MG63 (cell line): Measurements from ENCODE around the gene PCGF3. TPM values are rescaled to one million over a fixed set of nuclear protein-coding genes. Genes with fewer than 3 reads are reported as not detected.

Source experiments
- DNase-seq: peaks from one replicate; pipeline ENCODE4 v3.0.0-alpha.2; 2020
- H3K27me3 ChIP-seq: fragments of 250-450 bp; sonication (Bioruptor Pico); 2 replicates; pipeline ENCODE4 v1.5.1; 2020; ENCODE audit warnings: mild to moderate bottlenecking, moderate library complexity
- H3K36me3 ChIP-seq: fragments of 250-450 bp; sonication (Bioruptor Pico); 2 replicates; pipeline ENCODE4 v1.5.1; 2020; ENCODE audit warnings: mild to moderate bottlenecking, moderate library complexity
- H3K4me3 ChIP-seq: fragments of 250-450 bp; sonication (Bioruptor Pico); 2 replicates; pipeline ENCODE4 v1.5.1; 2020; ENCODE audit warnings: mild to moderate bottlenecking, moderate library complexity
- H3K9me3 ChIP-seq: fragments of 250-450 bp; sonication (Bioruptor Pico); 2 replicates; pipeline ENCODE4 v1.5.1; 2020; ENCODE audit warnings: mild to moderate bottlenecking, moderate library complexity
- total RNA-seq: library from RNA; depleted of rRNA; stranded (reverse); fragments of >200 nt; shearing (Covaris generic); gene quantifications from 2 replicates; pipeline ENCODE4 v1.2.3, GENCODE V29; 2014; ENCODE audit warnings: low replicate concordance

PCGF3 gene
- total RNA-seq, 1 experiment from 2014 or later: 9.9 TPM

DNA sequence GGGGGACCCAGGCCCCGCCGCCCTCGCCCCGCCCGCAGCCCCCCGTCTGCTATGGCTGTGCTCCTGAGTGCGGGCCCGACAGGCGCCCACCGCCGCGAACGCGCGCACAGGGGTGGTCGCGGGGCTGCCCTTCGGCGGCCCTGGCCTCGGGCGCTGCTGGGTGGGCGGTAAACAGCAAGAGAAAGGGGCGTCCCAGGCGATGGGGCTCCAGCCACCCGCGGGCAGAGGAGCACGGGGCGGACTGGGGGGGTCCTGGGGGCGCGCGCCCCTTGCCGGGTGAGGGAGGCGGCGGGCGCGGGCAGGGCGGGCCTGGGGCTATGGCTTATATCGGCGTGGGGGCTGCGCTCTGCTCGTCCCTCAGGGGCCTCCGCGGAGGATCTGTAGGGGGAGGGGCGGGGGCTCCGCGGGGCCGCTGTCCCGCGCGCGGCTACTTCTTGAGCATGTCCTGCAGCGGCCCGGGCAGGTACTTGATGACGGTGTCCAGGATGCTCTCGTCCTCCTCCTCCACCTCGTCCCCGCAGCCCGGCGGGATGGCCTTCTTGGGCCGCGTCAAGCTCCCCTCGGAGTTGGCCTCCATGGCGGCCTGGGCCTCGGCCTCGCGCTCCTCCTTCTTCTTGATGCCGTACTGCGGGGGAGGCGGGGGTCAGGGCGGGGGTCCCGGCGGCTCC is 80.6 kb downstream of the PCGF3 start:
- no peaks in the 10 kb centered on the region for H3K9me3 ChIP-seq
- no peak overlapping the region for H3K4me3 ChIP-seq
- 0 out of 2 replicates have a peak, but pooled peaks cover 3% of the 10 kb centered on the region for H3K36me3 ChIP-seq
- DNase-seq: no peak
- H3K27me3 ChIP-seq: no peaks in the 10 kb centered on the region

DNA sequence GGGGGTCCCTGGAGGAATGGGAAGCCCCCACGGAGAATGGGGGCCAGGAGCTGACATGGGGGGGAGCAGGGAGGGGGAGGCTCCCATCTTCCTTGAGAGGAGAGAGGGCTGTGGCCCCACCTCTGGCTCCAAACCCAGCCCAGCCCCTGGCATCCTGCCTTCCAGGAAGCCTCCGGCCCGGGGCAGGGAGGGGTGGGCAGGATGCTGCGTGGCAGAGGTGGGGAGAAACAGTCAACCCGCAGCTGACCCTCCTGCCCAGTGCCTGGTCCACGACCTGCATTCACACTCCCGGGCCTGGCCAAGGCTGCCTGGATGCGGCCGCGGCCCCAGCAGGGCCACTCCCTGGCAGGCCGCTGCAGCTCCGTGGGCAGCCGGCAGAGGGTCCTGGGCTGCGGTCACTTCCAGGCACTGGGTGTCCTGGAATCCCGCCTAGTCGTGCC is 81.2 kb downstream of the PCGF3 start:
- no peaks in the 10 kb centered on the region for H3K36me3 ChIP-seq
- no peak for DNase-seq
- no peaks in the 10 kb centered on the region for H3K27me3 ChIP-seq
- H3K9me3 ChIP-seq: no peaks in the 10 kb centered on the region
- H3K4me3 ChIP-seq: no peak overlapping the region

DNA sequence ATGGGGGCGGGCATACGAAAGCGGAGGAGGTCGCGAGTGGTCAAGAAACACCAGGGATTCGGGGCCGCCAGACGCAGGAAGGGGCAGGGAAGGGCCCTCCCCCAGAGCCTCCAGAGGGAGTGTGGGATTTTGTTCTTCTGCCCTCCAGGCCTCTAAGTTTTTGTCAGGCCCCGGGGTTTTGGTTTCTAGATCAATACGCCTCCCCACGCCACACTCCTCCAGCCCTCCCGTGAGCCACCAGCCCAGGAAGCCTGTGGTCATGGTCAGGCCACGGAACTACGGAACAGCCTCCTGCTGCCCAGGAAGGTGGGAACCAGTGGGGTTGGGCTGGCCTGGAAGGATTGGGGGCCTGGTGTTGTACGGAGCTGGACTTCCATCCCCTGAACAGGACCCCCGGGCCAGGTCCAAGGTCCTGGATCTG is 81.9 kb downstream of the PCGF3 start:
- no peak overlapping the region for H3K4me3 ChIP-seq
- no peaks in the 10 kb centered on the region for H3K9me3 ChIP-seq
- no peaks in the 10 kb centered on the region for H3K36me3 ChIP-seq
- DNase-seq: no peak
- H3K27me3 ChIP-seq: no peaks in the 10 kb centered on the region

DNA sequence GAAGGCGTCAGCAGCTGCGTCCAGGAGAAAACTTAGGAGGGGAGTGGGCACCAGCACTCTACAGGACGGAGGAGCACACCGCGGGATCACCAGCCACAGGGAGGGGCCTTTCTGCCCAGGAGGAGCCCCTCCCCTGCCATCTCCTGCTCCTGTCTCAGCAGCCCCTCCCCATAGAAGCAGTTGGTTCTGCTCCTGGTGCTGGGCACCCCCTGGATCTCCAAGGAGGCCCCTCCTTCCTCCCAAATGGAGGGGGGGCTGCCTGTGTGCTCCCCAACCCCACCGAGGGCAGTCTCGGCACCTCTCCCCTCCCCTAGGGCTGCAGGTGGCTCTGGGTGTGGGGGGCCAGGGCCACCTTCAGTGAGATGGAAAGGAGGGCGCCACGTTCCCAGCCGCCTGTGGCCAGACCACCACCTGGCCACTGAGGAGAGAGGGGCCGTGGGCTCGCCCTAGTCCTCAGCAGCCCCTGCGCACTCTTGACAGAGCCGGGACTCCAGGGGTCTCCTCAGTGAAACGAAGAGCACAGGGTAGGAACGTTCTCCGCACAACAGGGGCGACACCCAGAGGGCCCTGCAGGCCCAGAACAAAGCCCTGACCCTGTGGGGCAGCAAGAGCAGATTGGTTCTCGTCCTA is 82.5 kb downstream of the PCGF3 start:
- Histone ChIP-seq H3K27me3 (no peaks in the 10 kb centered on the region), H3K9me3 (no peaks in the 10 kb centered on the region), H3K4me3 (no peak overlapping the region), H3K36me3 (no peaks in the 10 kb centered on the region)
- DNase-seq: no peak

DNA sequence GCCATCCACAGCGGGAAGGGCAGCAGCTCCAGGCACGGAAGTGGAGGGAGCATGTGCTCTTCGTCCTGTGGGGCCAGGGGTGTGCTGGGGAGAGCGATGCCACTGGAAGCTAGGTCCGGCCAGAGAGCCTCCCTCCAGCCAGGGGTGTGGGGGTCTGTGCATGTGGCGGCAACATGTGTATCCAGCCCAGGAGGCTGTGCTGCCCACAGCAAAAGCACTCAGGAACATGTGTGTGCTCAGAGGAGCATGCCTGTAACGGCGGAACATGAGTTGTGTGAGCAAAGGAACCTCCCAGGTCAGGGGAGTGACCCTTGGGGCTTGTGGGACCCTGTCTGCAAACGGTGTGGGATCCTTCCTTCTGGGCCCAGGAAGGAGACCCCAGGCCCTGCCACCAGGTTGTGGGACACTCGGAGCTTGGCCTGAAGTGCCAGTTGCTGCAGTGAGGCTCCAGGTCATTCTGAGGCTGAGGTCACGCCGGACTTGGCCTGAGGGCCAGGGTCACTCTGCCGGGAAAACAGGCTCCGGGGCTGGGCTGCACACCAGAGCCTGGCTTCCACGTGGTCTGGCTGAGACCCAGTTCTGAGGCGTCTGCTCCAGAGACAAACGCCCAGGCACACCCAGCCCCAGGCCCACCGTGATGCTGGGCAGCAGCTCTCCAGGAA is 83.1 kb downstream of the PCGF3 start:
- Histone ChIP-seq H3K27me3 (no peaks in the 10 kb centered on the region), H3K9me3 (no peaks in the 10 kb centered on the region), H3K4me3 (no peak overlapping the region), H3K36me3 (no peaks in the 10 kb centered on the region)
- no peak for DNase-seq

DNA sequence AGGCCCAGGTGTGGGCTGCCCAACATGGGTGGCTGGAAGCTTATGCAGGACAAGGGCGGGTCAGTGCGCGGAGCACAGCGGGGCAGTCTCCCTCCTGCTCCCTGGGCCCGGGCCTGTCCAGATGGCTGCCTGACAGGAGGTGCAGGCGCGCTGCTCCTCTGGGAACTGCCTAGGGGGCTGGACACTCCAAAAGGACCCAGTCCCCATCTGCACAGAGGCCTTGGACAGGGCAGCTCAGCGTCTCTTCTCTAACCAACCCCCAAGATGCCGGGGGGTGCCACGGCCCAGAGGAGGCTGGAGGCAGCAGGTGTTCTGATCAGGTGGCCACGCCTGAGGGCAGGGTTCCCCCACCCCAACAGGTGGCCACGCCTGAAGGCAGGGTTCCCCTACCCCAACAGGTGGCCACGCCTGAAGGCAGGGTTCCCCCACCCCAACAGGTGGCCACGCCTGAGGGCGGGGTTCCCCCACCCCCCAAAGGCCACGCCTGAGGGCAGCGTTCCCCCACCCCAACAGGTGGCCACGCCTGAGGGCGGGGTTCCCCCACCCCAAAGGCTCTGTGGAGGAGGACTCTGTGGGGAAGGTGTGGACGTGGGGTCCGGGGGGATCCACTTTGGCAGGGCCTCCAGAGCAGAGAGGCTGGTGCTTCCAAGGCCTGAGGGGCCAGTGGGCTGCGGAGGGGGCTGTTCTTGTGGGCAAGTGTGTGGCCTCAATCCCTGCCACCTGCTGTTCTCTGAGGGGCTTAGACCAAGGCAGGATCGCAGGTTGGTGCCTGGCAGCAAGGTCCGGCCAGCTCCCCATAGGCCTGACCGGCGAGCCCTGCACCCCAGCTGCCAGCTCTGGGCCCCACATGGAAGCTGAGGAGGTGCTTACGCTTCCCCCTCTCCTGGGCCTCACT is 84.2 kb downstream of the PCGF3 start:
- Histone ChIP-seq H3K36me3 (no peaks in the 10 kb centered on the region), H3K4me3 (no peak overlapping the region), H3K9me3 (no peaks in the 10 kb centered on the region), H3K27me3 (no peaks in the 10 kb centered on the region)
- DNase-seq: no peak

DNA sequence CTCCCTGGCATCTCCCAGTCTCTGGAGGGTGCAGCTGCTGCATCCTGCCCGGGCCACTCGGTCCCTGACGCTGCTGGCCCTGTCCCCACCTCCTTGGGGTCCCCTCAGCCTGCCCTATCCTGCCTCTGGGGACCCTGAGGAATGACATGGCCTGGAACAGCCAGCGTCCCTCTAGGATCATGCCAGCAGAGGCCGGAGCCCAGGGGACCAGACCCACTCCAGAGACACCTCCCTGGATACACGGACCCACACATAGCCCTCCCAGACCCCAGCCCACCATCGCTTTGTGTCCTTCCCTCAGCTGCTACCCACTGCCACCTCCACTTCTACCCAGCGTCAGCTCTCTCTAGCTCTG is 84.8 kb downstream of the PCGF3 start:
- Histone ChIP-seq H3K27me3 (peaks cover 2% of the 10 kb centered on the region; the same call in 1 of the 2 replicates), H3K4me3 (no peak overlapping the region), H3K36me3 (no peaks in the 10 kb centered on the region), H3K9me3 (no peaks in the 10 kb centered on the region)
- no peak for DNase-seq

DNA sequence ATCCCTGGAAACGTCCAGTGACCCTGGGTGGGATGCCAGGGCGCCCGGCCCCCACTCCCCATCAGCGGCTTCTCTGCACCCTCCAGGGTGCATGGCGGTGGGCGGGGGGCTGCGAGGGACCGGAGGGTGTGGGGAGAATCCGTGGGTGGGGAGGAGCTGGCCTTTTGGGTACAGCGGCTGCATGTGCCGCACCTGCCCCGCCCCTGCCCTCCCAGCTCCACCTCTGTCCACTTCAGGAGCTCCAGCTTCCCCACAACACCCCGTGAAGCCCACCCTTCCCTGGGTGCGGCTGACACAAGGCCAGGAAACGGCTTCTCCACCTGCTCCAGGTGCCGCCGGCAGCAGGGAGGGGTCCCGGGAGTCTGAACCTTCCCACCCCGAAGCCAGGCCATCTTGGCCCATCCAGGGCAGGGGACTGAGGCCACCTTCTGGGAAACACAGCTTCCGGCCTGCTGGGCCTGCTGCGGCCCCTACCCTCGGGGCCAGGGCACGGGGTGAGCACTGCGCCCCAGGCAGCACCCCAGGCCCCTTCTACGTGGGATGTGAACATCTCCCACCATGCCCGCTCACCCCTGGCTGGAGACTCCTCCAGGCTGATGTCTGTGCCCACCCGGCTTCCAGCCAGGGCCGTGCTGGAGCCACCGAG is 85.7 kb downstream of the PCGF3 start:
- Histone ChIP-seq H3K9me3 (no peaks in the 10 kb centered on the region), H3K36me3 (no peaks in the 10 kb centered on the region), H3K27me3 (peaks cover 2% of the 10 kb centered on the region; the same call in 1 of the 2 replicates), H3K4me3 (no peak overlapping the region)
- no peak for DNase-seq

DNA sequence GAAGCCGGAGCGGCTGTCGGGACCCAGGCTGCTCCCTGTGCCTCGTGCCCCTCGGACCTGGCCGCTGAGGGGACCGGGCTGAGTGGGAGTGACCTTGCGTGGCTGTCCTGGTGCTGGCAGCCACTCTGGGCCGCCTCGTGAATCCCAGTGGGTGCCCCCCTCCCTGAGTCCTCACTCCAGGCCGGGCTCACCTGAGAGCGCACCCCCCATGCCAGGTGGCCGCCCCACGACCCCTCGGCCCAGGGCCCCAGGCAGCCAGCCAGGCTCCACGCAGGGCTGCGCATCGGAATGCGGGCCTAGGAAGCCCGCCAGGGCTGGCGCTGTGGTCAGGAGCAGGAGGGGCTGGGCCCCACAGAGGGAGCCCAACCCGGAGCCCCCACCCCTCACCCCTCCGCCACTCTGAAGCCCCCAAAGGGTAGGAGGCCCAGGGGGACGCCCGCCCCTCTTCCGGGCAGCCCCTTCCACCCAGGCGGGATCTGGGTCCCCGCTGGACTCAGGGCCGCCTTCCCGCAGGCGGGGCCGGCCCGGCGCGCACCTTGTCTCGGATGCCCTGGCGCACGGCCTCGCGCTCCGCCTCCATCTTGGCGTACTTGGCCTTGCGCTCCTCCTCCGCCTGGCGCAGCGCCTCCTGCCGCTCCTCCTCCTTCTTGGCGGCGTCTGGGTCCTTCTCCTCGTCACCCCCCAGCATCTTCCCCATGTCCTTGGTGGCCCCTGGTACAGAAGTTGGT is 86.4 kb downstream of the PCGF3 start:
- Histone ChIP-seq H3K27me3 (peaks cover 2% of the 10 kb centered on the region; the same call in 1 of the 2 replicates), H3K4me3 (no peak overlapping the region)
- no peak for DNase-seq

DNA sequence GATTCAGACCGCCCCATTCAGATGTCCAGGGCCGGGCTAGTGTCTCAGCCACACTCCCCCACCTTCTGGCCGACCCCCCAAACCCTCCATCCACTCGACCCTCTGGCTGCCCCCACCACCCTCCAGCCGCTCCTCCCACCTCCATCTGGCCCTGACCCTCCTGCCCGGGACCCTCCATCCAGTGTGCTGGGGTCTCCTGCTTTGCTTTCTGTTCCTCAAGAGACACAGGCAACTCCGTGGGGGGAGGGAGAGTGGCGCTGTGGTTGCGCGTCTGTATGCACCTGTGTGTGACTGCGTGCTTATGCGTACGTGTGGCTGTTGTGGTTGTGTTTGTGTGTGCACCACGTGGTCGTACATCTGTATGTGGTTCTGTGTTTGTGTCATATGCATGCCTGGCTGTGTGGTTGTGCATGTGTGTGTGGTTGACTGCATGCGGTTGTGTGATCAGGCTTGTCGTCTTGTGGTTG is 87.0 kb downstream of the PCGF3 start:
- no peaks in the 10 kb centered on the region for H3K9me3 ChIP-seq
- no peaks in the 10 kb centered on the region for H3K36me3 ChIP-seq
- H3K27me3 ChIP-seq: peaks cover 2% of the 10 kb centered on the region; the same call in 1 of the 2 replicates
- DNase-seq: no peak
- no peak overlapping the region for H3K4me3 ChIP-seq

More for the DNA sequence above, 86.4 kb downstream of the PCGF3 start:
- H3K9me3 ChIP-seq: no peaks in the 10 kb centered on the region
- H3K36me3 ChIP-seq: no peaks in the 10 kb centered on the region

DNA sequence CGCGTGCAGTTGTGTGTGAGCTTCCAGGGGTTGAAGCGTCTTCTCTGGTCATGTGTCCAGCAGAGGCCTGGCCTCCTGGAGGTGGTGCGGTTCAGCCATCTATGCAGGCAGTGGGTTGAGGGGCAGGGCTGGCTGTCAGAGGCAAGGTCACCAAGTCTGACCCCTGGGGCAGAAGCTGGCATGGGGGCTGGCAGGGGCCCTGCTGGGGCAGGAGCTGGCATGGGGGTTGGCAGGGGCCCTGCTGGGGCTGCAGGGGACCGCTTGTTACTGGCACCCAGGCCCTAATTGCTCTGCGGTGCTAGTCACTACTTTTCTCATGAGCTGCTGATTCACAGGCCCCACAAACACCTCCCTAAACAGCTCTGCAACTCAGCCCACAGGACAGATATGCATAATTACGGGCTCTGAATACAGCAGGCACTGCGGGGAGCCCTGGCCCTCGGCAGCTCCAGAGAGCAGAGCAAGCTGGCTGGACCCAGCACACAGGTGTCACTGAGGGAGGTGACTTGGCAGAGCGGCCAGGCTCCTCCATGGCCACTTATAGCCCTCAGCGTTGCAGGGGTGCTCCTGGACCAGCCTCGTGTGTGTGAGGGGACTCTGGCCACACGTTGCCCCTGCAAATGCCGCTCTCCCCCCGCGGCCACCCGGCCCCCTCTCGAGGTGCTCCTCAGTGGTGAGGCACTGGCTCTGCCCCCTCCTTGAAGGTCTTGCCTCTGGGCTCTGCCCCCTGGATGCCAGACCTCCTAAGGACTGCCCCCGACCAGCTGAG is 87.6 kb downstream of the PCGF3 start:
- no peak for DNase-seq
- Histone ChIP-seq H3K27me3 (peaks cover 2% of the 10 kb centered on the region; the same call in 1 of the 2 replicates), H3K4me3 (no peak overlapping the region), H3K36me3 (no peaks in the 10 kb centered on the region), H3K9me3 (no peaks in the 10 kb centered on the region)

DNA sequence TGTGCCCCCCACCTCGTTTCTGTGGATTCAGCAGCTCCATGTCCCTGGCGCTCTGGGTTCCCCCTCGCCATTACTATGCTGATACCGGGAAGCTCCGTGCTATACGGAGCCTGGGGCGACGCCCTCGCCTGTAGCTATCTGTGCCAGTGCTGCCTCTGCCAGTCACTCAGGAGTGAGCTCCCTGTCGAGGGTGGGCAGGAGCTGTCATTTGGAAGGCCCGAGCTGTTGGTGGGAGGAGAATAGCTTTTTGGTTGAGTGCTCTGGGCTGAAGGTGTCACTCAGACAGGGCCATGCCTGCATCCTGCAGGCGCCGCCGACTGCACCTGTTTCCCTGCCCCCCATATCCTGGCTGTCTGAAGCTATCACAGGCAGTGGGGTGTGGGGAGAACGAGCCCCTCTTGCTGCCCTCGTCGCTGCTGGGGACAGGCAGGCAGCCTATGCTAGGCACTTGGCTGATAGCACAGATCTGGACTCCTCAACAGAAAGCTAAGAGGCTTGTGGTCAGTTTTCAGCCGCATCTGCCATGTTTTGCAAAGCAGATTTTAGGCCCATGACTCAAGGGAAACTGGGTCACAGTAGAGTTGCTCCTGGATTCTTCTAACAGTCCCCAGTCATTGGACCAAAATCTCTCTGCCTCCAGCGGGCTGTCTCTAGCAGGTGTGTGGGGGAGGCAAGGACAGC is 88.4 kb downstream of the PCGF3 start:
- H3K4me3 ChIP-seq: no peak overlapping the region
- peaks cover 2% of the 10 kb centered on the region; the same call in 1 of the 2 replicates for H3K27me3 ChIP-seq
- no peaks in the 10 kb centered on the region for H3K36me3 ChIP-seq
- DNase-seq: no peak
- H3K9me3 ChIP-seq: no peaks in the 10 kb centered on the region

DNA sequence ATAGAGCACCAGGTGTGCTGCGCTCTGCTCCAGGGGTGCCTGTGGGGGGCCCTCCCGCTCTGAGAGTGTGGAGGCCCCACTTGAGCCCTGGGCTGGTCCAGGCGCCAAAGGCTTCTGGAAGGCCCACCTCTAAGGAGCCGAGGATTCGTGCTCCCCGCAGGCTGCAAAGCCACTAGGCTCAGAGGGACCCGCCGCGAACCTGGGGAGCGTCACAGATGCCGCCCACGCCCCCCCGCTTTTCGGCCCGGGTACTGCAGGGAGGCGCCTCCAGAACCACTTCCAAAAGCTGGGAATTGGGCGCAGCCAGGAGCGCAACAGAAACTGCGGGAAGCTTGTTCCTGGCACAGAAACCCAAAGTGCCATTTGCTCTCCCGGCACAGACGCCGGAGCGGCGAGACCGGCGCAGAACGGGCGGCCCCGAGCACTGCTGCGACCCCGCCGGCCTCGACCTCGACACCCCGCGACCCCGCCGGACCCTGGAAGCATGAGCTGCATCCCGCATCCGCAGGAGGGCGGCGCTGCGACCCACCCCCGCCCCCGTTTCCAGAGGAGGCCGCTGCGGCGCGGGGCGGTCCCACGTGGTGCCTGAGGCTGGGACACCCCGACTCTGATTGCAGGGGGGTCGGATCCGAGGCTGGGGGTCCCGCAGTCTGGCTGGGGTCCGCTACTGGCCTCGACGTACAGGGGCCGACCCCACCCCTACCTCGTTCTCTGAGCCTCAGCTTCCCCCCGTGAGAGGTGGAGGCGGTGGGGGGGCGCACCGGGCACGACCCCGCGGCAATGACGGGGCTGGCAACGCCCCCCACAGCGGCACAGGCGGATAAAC is 89.5 kb downstream of the PCGF3 start:
- H3K4me3 ChIP-seq: no peak overlapping the region
- H3K36me3 ChIP-seq: no peaks in the 10 kb centered on the region
- DNase-seq: no peak
- H3K9me3 ChIP-seq: no peaks in the 10 kb centered on the region
- peaks cover 2% of the 10 kb centered on the region; the same call in 1 of the 2 replicates for H3K27me3 ChIP-seq

DNA sequence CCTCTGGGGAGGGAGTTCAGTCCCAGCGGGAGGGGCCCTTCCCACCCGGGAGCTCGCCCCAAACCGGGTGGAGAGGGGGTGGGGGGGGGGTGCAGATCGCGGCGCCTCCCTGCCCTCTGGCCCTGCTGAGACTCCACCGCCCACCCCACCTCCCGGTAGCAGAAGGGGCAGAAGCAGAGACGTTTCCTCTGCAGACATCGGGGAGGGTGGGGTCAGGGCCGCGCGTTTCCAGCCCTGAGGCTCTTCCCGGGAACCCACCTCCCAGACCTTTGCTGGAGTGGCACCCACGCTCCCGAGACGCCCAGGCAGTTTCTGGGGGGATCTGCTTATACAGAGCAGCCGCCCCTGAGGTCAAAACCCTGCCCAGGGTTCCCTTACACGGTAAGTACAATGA is 90.1 kb downstream of the PCGF3 start:
- H3K27me3 ChIP-seq: peaks cover 2% of the 10 kb centered on the region; the same call in 1 of the 2 replicates
- no peak overlapping the region for H3K4me3 ChIP-seq

More for the DNA sequence above, 90.1 kb downstream of the PCGF3 start:
- DNase-seq: no peak
- Histone ChIP-seq H3K36me3 (no peaks in the 10 kb centered on the region), H3K9me3 (no peaks in the 10 kb centered on the region)
